T-cell (primary cell): ENCODE results near the gene ZGPAT. TPM values are rescaled to one million over a fixed set of nuclear protein-coding genes. Genes with fewer than 3 reads are reported as not detected.

Experiments used
- ATAC-seq, 4 experiments: fragments of 200-7000 bp in 3 of 4; fragments of 150-1000 bp in 1 of 4; cut with Tn5 transposase; replicated peaks in 1 of 4; 1 replicate in 3 of 4; 2 replicates in 1 of 4; pipeline ENCODE4 v1.10.0; 2021; ENCODE audit warnings: moderate library complexity in 3 of 4, mild to moderate bottlenecking in 2 of 4, moderate number of reproducible peaks in 1 of 4
- CTCF ChIA-PET, 2 donors: fragments of 300-600 bp; sonication (Branson Sonifier 250); formaldehyde crosslinking; loops; one replicate each; lab custom pipeline; 2022; ENCODE audit warnings: antibody characterized with exemption in 2 of 2; lab: Charles Lee
- POLR2A ChIA-PET, 2 donors: fragments of 300-600 bp; sonication (Branson Sonifier 250); formaldehyde crosslinking; loops; one replicate each; lab custom pipeline; 2022; ENCODE audit warnings: antibody characterized with exemption in 2 of 2; lab: Charles Lee
- DNase-seq, 35 experiments: peaks; one replicate each; pipeline versions ENCODE4 v3.0.0 to v3.0.0-alpha.2; 2013 to 2023
- H3K27ac ChIP-seq: one replicate; pipeline ENCODE4 v1.5.1; 2013; ENCODE audit warnings: low read length
- H3K27me3 ChIP-seq, 2 experiments: replicated peaks in 1 of 2; 1 replicate in 1 of 2; 2 replicates in 1 of 2; pipeline versions ENCODE4 v1.6.1 to v1.7.0; 2013; ENCODE audit warnings: low read length in 1 of 2, mixed read lengths in 1 of 2; ENCODE audit not compliant: control insufficient read depth in 2 of 2, insufficient read depth in 2 of 2; ENCODE audit errors: extremely low read depth in 1 of 2
- H3K36me3 ChIP-seq, 2 donors: 1 replicate in 1 of 2; 2 replicates in 1 of 2; pipeline versions ENCODE4 v1.6.1 to v1.7.0; 2013; ENCODE audit warnings: low read length in 1 of 2; ENCODE audit not compliant: control insufficient read depth in 2 of 2, insufficient read depth in 1 of 2; ENCODE audit errors: extremely low read depth in 1 of 2
- H3K4me1 ChIP-seq, 2 experiments: 1 replicate in 1 of 2; 2 replicates in 1 of 2; pipeline versions ENCODE4 v1.6.1 to v1.7.0; 2013; ENCODE audit warnings: low read length in 2 of 2, mixed read lengths in 1 of 2; ENCODE audit not compliant: insufficient read depth in 2 of 2, control insufficient read depth in 1 of 2; ENCODE audit errors: extremely low read depth in 1 of 2
- H3K4me3 ChIP-seq, 2 donors: 1 replicate in 1 of 2; 2 replicates in 1 of 2; pipeline versions ENCODE4 v1.5.1 to v1.7.0; 2013; ENCODE audit warnings: mild to moderate bottlenecking in 2 of 2, low read length in 1 of 2, moderate library complexity in 1 of 2; ENCODE audit not compliant: control insufficient read depth in 1 of 2; ENCODE audit errors: extremely low read depth in 1 of 2
- H3K9me3 ChIP-seq: 2 replicates; pipeline ENCODE4 v1.7.0; 2013
- H3K27ac Mint-ChIP-seq, 2 donors: one replicate each; pipeline ENCODE4 v1.8.0; 2020 to 2021; ENCODE audit warnings: mild to moderate bottlenecking in 2 of 2, mixed read lengths in 2 of 2
- H3K27me3 Mint-ChIP-seq, 2 donors: one replicate each; pipeline ENCODE4 v1.8.0; 2021 to 2022; ENCODE audit warnings: mixed read lengths in 2 of 2
- H3K36me3 Mint-ChIP-seq: one replicate; pipeline ENCODE4 v1.8.0; 2021; ENCODE audit warnings: mixed read lengths
- H3K4me1 Mint-ChIP-seq, 3 donors: one replicate each; pipeline ENCODE4 v1.8.0; 2020 to 2022; ENCODE audit warnings: mixed read lengths in 3 of 3, mild to moderate bottlenecking in 1 of 3
- H3K4me3 Mint-ChIP-seq, 3 donors: one replicate each; pipeline ENCODE4 v1.8.0; 2020 to 2022; ENCODE audit warnings: mild to moderate bottlenecking in 3 of 3, mixed read lengths in 3 of 3, moderate library complexity in 3 of 3
- H3K9me3 Mint-ChIP-seq, 3 donors: one replicate each; pipeline ENCODE4 v1.8.0; 2020 to 2022; ENCODE audit warnings: mixed read lengths in 3 of 3
- WGBS: methylation state at CpG from one replicate; pipeline ENCODE4 v1.1.5; 2013; ENCODE audit warnings: missing lambda C conversion rate; ENCODE audit not compliant: insufficient coverage; 5-methylcytosine and 5-hydroxymethylcytosine counted together
- total RNA-seq, 35 experiments: library from RNA in 6 of 35; stranded (reverse) in 6 of 35; fragments of 120-200 nt in 1 of 35; gene quantifications; one replicate each; pipeline versions ENCODE4 v1.2.1 to v1.2.4 and lab custom pipeline; 2013 to 2026

Gene ZGPAT
- total RNA-seq, 5 donors from 2014 or later (not counting 1 experiment from before 2014, with no cell fraction given), result 42.7 to 71.0 (median 59.0) TPM

DNA sequence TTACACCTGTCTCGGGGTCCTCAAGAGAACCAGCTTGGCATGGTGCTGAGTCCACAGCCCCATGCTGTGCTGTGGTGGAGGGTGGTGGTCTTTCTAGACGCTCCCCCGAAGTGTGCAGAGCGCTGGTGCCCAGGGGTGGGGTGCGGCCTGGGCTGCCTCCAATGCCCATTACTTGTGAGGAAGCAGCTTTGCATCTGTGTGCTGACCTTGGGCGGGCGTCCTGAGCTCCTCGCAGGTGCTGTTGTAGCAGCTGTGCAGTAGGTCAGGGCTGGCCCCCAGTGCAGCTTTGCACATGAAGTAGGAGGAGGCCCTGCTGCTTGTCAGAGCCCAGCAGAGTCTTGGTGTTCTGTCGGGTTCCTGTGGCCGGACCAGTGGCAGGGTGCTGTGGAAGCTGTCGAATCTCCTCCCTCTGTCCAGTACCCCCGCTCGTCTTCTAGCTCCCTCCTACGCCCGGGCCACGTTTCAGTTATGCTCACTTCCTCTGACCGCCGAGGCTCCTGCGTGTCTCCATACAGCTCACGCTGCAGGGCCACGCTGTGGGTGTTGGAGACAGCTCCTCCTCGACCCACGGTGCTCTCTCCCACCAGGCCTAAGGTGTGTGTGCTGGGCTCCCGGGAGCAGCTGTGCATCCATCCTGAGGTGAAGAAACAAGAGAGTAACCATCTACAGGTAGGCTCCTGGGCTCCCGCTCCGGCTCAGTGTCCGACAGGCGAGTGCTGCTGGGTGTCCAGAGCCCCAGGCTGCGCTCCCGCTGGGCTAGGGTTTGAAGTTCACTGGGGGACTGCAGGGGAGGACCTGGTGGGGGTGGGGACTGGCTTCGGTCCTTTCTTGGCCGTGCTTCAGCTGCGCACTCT lies 45.7 kb upstream of the ZGPAT start:
- Histone ChIP-seq H3K36me3 (peaks cover 25 to 44% of the 10 kb centered on the region in 2 donors), H3K4me1 (peaks cover 0 to 22% of the 10 kb centered on the region in 2 experiments), H3K27me3 (no peaks in the 10 kb centered on the region), H3K27ac (no peak overlapping the region), H3K9me3 (no peaks in the 10 kb centered on the region), H3K4me3 (no peak overlapping the region)
- H3K9me3 Mint-ChIP-seq, result no peaks in the 10 kb centered on the region
- no peak for ATAC-seq
- peaks cover 25 to 29% (median 26%) of the 10 kb centered on the region in 3 donors for H3K4me1 Mint-ChIP-seq
- DNase-seq, result no peak
- WGBS, result 94% methylated on average over 16 of the region's 33 CpGs
- H3K27me3 Mint-ChIP-seq, result no peaks in the 10 kb centered on the region
- H3K36me3 Mint-ChIP-seq, result peaks cover 12% of the 10 kb centered on the region
- POLR2A ChIA-PET, result no interaction called here
- no peak overlapping the region for H3K4me3 Mint-ChIP-seq
- CTCF ChIA-PET, result interaction anchor here in 1 of 2 donors (0.6 kb wide), 1 partner anchor 22 kb away, joined by 4 read pairs; no protein-coding TSS in a partner anchor
- H3K27ac Mint-ChIP-seq, result no peak overlapping the region

DNA sequence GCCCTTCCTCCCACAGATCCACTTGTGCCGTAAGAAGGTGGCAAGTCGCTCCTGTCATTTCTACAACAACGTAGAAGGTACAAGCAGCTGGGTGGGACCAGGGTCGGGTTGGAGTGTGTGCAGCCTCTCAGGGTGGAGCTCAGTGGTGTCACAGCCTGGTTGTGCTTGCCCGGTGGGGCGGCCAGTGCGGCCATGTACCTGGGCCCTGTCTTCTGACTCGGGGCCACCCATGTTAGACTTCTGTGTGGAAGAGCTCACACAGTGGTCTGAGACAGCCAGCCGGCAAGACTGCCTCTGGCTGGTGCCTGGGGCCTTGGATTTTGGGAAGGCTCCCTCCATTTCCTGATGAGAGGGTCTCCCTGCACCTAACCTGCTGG lies 45.0 kb upstream of the ZGPAT start:
- peaks cover 12% of the 10 kb centered on the region for H3K36me3 Mint-ChIP-seq
- H3K27me3 Mint-ChIP-seq, result no peaks in the 10 kb centered on the region
- H3K27me3 ChIP-seq, result no peaks in the 10 kb centered on the region
- DNase-seq (no peak), ATAC-seq (no peak)
- H3K9me3 Mint-ChIP-seq, result no peaks in the 10 kb centered on the region
- no peak overlapping the region for H3K27ac ChIP-seq
- H3K4me1 Mint-ChIP-seq, result peaks cover 22 to 26% (median 23%) of the 10 kb centered on the region in 3 donors
- H3K27ac Mint-ChIP-seq, result no peak overlapping the region
- H3K36me3 ChIP-seq, result peaks cover 25 to 50% of the 10 kb centered on the region in 2 donors
- H3K4me1 ChIP-seq, result peaks cover 0 to 16% of the 10 kb centered on the region in 2 experiments
- no peak overlapping the region for H3K4me3 Mint-ChIP-seq
- 96% methylated on average over 7 of the region's 9 CpGs for WGBS
- ChIA-PET POLR2A (no interaction called here), CTCF (no interaction called here)
- no peak overlapping the region for H3K4me3 ChIP-seq
- no peaks in the 10 kb centered on the region for H3K9me3 ChIP-seq

DNA sequence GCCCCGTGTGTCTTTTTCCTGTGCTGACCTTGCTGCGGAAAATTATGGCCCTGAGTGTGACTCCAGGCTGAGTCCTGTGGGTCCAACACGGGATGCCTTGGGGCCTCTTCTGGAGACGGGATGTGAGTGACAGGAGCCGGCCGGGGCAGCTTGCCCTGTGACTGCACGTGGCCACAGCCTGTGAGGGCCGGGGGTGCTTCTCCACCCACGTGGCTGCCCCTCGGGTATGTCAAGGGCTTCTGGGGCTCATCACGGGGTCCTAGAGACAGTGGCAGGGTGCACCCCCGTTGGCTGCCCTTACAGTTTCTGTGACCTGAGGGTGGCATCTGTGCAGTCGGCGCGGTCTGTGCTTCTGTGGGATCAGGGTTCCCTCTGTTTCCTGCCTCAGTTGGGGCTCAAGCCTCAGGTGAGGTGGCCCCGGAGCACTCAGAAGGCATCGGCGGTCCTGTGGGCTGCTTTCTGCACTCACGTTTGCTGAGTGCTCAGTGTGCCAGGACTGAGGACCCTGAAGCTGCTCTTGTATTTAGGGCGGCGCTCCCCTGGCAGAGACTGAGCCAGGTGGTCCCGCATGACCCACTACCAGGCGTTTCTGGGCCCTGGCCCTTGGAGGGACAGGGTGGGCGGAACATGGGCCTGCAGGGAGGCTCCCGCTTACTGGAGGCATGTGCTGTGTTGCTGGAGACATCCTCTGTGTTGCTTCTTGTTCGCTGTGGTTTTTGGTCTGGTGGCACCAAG lies 44.3 kb upstream of the ZGPAT start:
- H3K36me3 Mint-ChIP-seq, result peaks cover 17% of the 10 kb centered on the region

DNA sequence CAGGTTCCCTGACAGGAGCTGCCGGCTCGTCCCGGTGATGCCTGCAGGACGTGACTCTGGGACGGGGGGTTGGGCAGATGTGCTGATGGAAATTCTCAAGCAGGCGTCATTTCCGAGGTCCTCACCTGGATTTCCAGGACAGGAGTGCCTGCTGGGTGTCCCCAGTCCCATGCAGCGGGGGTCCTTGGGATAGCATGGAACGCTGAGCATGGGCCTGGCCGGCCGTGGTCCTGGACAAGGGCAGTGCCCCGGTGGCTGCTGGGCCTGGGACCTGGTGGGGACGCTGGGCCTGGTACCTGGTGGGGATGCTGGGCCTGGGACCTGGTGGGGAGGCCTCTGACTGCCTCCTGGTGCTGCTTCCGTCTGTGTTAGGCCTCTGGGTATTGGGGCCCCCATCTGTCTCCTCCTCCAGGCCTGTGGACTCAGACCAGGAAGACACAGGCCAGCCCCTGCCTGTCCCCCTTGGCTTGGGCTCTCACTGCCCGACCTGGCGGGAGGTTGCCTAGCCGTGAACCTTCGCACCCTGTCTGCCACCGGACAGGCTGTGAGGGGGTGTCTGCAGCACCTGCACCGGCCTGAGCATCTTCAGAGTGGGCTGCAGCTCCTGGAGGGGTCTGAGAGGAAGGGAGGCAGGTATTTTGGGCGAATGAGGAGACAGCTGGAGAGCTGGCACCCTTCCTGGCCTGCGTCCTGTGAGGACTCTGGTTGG lies 43.5 kb upstream of the ZGPAT start:
- no peak overlapping the region for H3K4me3 ChIP-seq
- H3K4me1 ChIP-seq, result peaks cover 0 to 4% of the 10 kb centered on the region in 2 experiments
- Mint-ChIP-seq H3K27me3 (no peaks in the 10 kb centered on the region), H3K4me3 (no peak overlapping the region), H3K27ac (no peak overlapping the region), H3K36me3 (peaks cover 22% of the 10 kb centered on the region), H3K9me3 (no peaks in the 10 kb centered on the region), H3K4me1 (peaks cover 8 to 12% (median 11%) of the 10 kb centered on the region in 3 donors)
- ChIA-PET CTCF (no interaction called here), POLR2A (no interaction called here)
- H3K9me3 ChIP-seq, result no peaks in the 10 kb centered on the region
- ATAC-seq, result no peak
- no peaks in the 10 kb centered on the region for H3K27me3 ChIP-seq
- no peak overlapping the region for H3K27ac ChIP-seq
- peaks cover 25 to 54% of the 10 kb centered on the region in 2 donors for H3K36me3 ChIP-seq
- DNase-seq, result no peak
- 96% methylated on average over 22 of the region's 22 CpGs for WGBS

More for the DNA sequence above, 44.3 kb upstream of the ZGPAT start:
- Mint-ChIP-seq H3K4me1 (peaks cover 15 to 20% (median 16%) of the 10 kb centered on the region in 3 donors), H3K4me3 (no peak overlapping the region), H3K27me3 (no peaks in the 10 kb centered on the region), H3K9me3 (no peaks in the 10 kb centered on the region), H3K27ac (no peak overlapping the region)
- ChIA-PET CTCF (no interaction called here), POLR2A (no interaction called here)
- no peaks in the 10 kb centered on the region for H3K27me3 ChIP-seq
- H3K4me1 ChIP-seq, result peaks cover 0 to 12% of the 10 kb centered on the region in 2 experiments
- WGBS, result 95% methylated on average over 26 of the region's 26 CpGs
- ATAC-seq (no peak), DNase-seq (no peak)
- peaks cover 25 to 51% of the 10 kb centered on the region in 2 donors for H3K36me3 ChIP-seq
- H3K9me3 ChIP-seq, result no peaks in the 10 kb centered on the region
- H3K4me3 ChIP-seq, result no peak overlapping the region
- no peak overlapping the region for H3K27ac ChIP-seq

DNA sequence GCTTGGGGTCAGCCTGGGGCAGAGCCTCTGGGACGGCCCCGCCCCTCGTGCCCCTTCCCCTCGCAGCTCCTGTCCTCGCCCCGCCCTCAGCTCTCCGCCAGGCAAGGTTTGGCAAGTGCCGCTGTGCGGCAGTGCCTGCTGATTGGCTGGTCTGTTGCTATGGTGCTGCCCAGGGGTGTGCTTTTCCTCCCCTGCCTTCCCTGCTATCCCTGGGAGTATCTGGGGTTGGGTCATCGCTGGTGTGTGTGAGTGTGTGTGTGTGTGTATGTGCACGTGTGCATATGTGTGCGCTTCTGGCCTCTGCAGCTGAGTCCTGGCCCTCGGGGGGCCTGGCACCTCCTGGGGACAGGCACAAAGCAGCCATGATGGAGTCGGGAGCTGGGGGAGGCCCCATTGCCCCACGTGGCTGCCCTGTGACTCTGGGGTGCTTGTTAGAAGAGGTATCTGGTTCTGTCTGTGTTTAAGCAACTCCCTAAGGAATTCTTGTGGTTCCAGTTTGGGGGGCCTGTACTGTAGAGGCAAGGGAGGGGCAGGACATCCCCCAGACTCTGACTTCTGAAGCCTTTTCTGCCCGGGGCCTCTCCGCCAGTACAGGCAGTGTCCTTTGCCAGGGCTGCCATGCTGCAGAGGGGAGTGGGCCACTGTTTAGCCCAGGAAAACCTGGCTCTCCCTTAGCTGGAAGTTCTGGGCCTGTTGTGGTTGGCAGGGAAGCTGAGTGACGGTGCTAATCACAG lies 42.8 kb upstream of the ZGPAT start:
- H3K9me3 Mint-ChIP-seq, result no peaks in the 10 kb centered on the region
- H3K27me3 Mint-ChIP-seq, result no peaks in the 10 kb centered on the region
- ATAC-seq (no peak), DNase-seq (no peak)
- 85% methylated on average over 15 of the region's 18 CpGs for WGBS
- no peak overlapping the region for H3K27ac ChIP-seq
- CTCF ChIA-PET, result no interaction called here
- H3K4me1 ChIP-seq, result no peaks in the 10 kb centered on the region
- H3K36me3 ChIP-seq, result peaks cover 25 to 54% of the 10 kb centered on the region in 2 donors
- POLR2A ChIA-PET, result interaction anchor here in 1 of 2 donors (0.6 kb wide), 1 partner anchor 373 kb away, joined by 3 read pairs; no protein-coding TSS in a partner anchor
- no peak overlapping the region for H3K4me3 Mint-ChIP-seq
- no peak overlapping the region for H3K4me3 ChIP-seq
- peaks cover 2 to 5% (median 4%) of the 10 kb centered on the region in 3 donors for H3K4me1 Mint-ChIP-seq
- H3K27me3 ChIP-seq, result no peaks in the 10 kb centered on the region
- peaks cover 23% of the 10 kb centered on the region for H3K36me3 Mint-ChIP-seq
- H3K9me3 ChIP-seq, result no peaks in the 10 kb centered on the region
- H3K27ac Mint-ChIP-seq, result no peak overlapping the region
